K562 (cell line): Measurements from ENCODE around the gene RRAD. TPM values are rescaled to one million over a fixed set of nuclear protein-coding genes. Genes with fewer than 3 reads are reported as not detected.

Experiments
- ARHGAP35 ChIP-seq: fragments of 450-650 bp; IDR thresholded peaks from 2 replicates; pipeline ENCODE4 v1.6.1; 2018; ENCODE audit not compliant: partially characterized antibody
- BDP1 ChIP-seq: IDR thresholded peaks from 3 replicates; pipeline ENCODE4 v1.6.1; 2011; ENCODE audit not compliant: insufficient read length, insufficient read depth
- CBFA2T2 ChIP-seq: fragments of 450-650 bp; conservative IDR thresholded peaks from 2 replicates; pipeline ENCODE4 v1.6.1; 2017; ENCODE audit warnings: mild to moderate bottlenecking
- CCNT2 ChIP-seq: IDR thresholded peaks from 2 replicates; pipeline ENCODE4 v1.6.1; 2011; ENCODE audit warnings: borderline replicate concordance, low read depth, mild to moderate bottlenecking, moderate library complexity, mixed read lengths, low read length; ENCODE audit not compliant: insufficient read length; ENCODE audit errors: extremely low read depth
- CEBPZ ChIP-seq: fragments of 150-350 bp; IDR thresholded peaks from 2 replicates; pipeline ENCODE4 v1.6.1; 2014; ENCODE audit warnings: low read depth, mild to moderate bottlenecking, low read length, borderline replicate concordance
- CREB3L1 ChIP-seq: fragments of 450-650 bp; IDR thresholded peaks from 2 replicates; pipeline ENCODE4 v1.6.1; 2014; ENCODE audit warnings: low read depth, mild to moderate bottlenecking, moderate library complexity, borderline replicate concordance
- ELF4 ChIP-seq: fragments of 450-650 bp; formaldehyde crosslinking; IDR thresholded peaks from 2 replicates; pipeline ENCODE4 v1.4.0; 2022; ENCODE audit warnings: missing genetic modification characterization
- GTF2A2 ChIP-seq: IDR thresholded peaks from 2 replicates; pipeline ENCODE4 v1.6.1; 2016; ENCODE audit warnings: mild to moderate bottlenecking, missing genetic modification characterization, missing compliant biosample characterization
- HMG20B ChIP-seq: fragments of 250-450 bp; sonication (Bioruptor Pico); IDR thresholded peaks from 2 replicates; pipeline ENCODE4 v1.5.0; 2021; ENCODE audit warnings: mild to moderate bottlenecking
- KLF10 ChIP-seq: fragments of 250-450 bp; sonication (Bioruptor Pico); IDR thresholded peaks from 2 replicates; pipeline ENCODE4 v1.6.1; 2021; ENCODE audit warnings: matching md5 sums
- MEIS2 ChIP-seq: fragments of 450-650 bp; IDR thresholded peaks from 2 replicates; pipeline ENCODE4 v1.6.1; 2014; ENCODE audit warnings: mild to moderate bottlenecking; ENCODE audit not compliant: partially characterized antibody
- MLLT1 ChIP-seq, 2 experiments: fragments of 450-650 bp; IDR thresholded peaks; 2 replicates each; pipeline ENCODE4 v1.6.1; 2016
- MXD1 ChIP-seq: fragments of 250-450 bp; sonication (Bioruptor Pico); IDR thresholded peaks from 2 replicates; pipeline ENCODE4 v1.8.0; 2021; ENCODE audit warnings: borderline replicate concordance, mild to moderate bottlenecking, moderate library complexity; ENCODE audit not compliant: poor library complexity, severe bottlenecking
- POLR2AphosphoS5 ChIP-seq: IDR thresholded peaks from 2 replicates; pipeline ENCODE4 v1.6.1; 2011; ENCODE audit warnings: mild to moderate bottlenecking, low read depth, low read length, moderate library complexity; ENCODE audit not compliant: control insufficient read depth, insufficient read depth
- TBP ChIP-seq: optimal IDR thresholded peaks from 2 replicates; pipeline ENCODE3; 2011; ENCODE audit warnings: low read depth, low read length, improper control_type of control experiment
- TRIM25 ChIP-seq: fragments of 450-650 bp; IDR thresholded peaks from 2 replicates; pipeline ENCODE4 v1.7.0; 2016; ENCODE audit warnings: borderline replicate concordance
- ZNF408 ChIP-seq: fragments of 250-450 bp; sonication (Bioruptor Pico); IDR thresholded peaks from 2 replicates; pipeline ENCODE4 v1.4.0; 2020; ENCODE audit warnings: low read depth, mild to moderate bottlenecking, moderate library complexity
- ZNF57 ChIP-seq: fragments of 450-650 bp; formaldehyde crosslinking; IDR thresholded peaks from 2 replicates; pipeline ENCODE4 v1.4.0; 2020; ENCODE audit warnings: mild to moderate bottlenecking, moderate library complexity
- ZNF830 ChIP-seq: fragments of 250-450 bp; sonication (Bioruptor Pico); IDR thresholded peaks from 2 replicates; pipeline ENCODE4 v1.5.0; 2021; ENCODE audit warnings: mild to moderate bottlenecking
- polyA plus RNA-seq, 8 experiments: library from polyadenylated mRNA; depleted of rRNA in 4 of 8; stranded (reverse) in 5 of 8; unstranded in 3 of 8; fragments of >200 nt; fragmentation: Nextera tagmentation in 2 of 8; fragmentation: Illumina TruSeq in 1 of 8; extraction: Ambion mirVana in 2 of 8; extraction: Trizol in 1 of 8; gene quantifications; 2 replicates each; pipeline versions ENCODE4 v1.2.1 to v1.2.3, GENCODE V29; 2011 to 2014; ENCODE audit warnings: inconsistent platforms in 1 of 8, missing spikeins in 1 of 8
- total RNA-seq, 7 experiments: library from RNA; depleted of rRNA in 6 of 7; stranded (reverse); fragments of >200 nt in 6 of 7; fragmentation: Illumina TruSeq in 2 of 7; extraction: Trizol in 2 of 7; gene quantifications; 2 replicates each; pipeline versions ENCODE4 v1.2.1 to v1.2.3, GENCODE V29; 2011 to 2021; ENCODE audit warnings: low replicate concordance in 1 of 7

Gene RRAD
- total and polyA plus RNA-seq, 9 of the 15 experiments (the other 6 are each of a cell fraction or from before 2014, with no cell fraction given), result 0.09 to 0.20 (median 0.13) TPM; not detected in 5

GRCh38 chr16:66880288-66881013, 44.9 kb downstream of the RRAD start, which contains the start of gene PDP2 (continued):
- no peak for TF ChIP-seq ZNF408
- TF ChIP-seq BDP1, result no peak
- peak; percentile 37; the same call in 1 of the 2 replicates for TF ChIP-seq CREB3L1
- peak; percentile 70 for TF ChIP-seq MXD1 (CRISPR knock-in tag)
- no peak for TF ChIP-seq HMG20B (CRISPR knock-in tag)
- no peak for TF ChIP-seq ELF4 (CRISPR knock-in tag)
- no peak for TF ChIP-seq KLF10 (CRISPR knock-in tag)
- no peak for TF ChIP-seq CBFA2T2
- no peak; the same call in 1 of the 2 replicates for TF ChIP-seq CEBPZ
- peak; percentile 12 for TF ChIP-seq CCNT2
- no peak; a peak in 1 of 4 replicates for TF ChIP-seq MLLT1 (IDR thresholded peaks at IDR 0.05)
- peak; percentile 33 for TF ChIP-seq MEIS2
- TF ChIP-seq POLR2AphosphoS5, result no peak
- no peak for TF ChIP-seq ARHGAP35
- TF ChIP-seq ZNF57, result no peak
- TF ChIP-seq TRIM25, result no peak
- no peak for TF ChIP-seq GTF2A2
- no peak for TF ChIP-seq ZNF830 (CRISPR knock-in tag)
- TF ChIP-seq TBP, result peak; percentile 62
